IPS-20b (cell line): Measurements from ENCODE around the gene OR6C75.
"Not testable (repeated sequence)": the region's sequence is repeated elsewhere in the genome, so short reads cannot be mapped to it uniquely, and the experiment has no call there.

Experiments used
- H3K27ac ChIP-seq: one replicate; pipeline ENCODE4 v1.5.1; 2013; ENCODE audit warnings: low read length
- H3K27me3 ChIP-seq: 2 replicates; pipeline ENCODE4 v1.6.1; 2013; ENCODE audit warnings: mild to moderate bottlenecking, low read length, inconsistent platforms; ENCODE audit not compliant: insufficient read depth
- H3K36me3 ChIP-seq: 2 replicates; pipeline ENCODE4 v1.6.1; 2013; ENCODE audit warnings: low read depth, mild to moderate bottlenecking, inconsistent platforms, low read length, moderate library complexity; ENCODE audit not compliant: insufficient read depth
- H3K4me1 ChIP-seq: 2 replicates; pipeline ENCODE4 v1.6.1; 2013; ENCODE audit warnings: mild to moderate bottlenecking, control low read depth, inconsistent platforms, low read length, moderate library complexity; ENCODE audit not compliant: insufficient read depth
- H3K4me3 ChIP-seq: 2 replicates; pipeline ENCODE4 v1.5.1; 2013; ENCODE audit warnings: mild to moderate bottlenecking, low read length, inconsistent platforms
- H3K9ac ChIP-seq: 2 replicates; pipeline ENCODE4 v1.6.1; 2013; ENCODE audit warnings: low read depth, mild to moderate bottlenecking, inconsistent platforms, low read length, moderate library complexity
- H3K9me3 ChIP-seq: 2 replicates; pipeline ENCODE4 v1.6.1; 2013; ENCODE audit warnings: mild to moderate bottlenecking, low read depth, low read length, inconsistent platforms; ENCODE audit not compliant: insufficient read depth

OR6C75 gene

DNA sequence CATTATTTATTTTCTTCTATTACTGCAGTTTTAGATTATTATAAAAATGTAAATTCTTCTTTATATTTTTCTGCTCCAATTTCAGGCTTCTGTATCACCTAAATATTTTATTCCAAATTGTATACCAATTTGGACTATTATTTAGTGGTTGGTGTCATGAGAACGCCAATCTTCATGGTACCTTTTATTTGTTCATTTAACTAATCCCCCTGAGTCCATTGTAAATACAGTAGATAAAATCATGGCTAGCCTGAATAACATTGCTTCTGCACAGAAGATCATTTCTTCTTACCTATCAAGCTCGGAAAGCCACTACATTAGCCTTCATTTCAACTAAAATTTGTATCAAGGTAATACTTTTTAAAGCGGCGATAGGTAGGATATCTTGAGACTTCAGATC is at the start of gene OR6C75:
Gene OR6C75, plus strand, starts transcription at position 301 of the 400 bp plus-strand sequence. CDS start 2,136 bp downstream, outside the sequence.
- no peak within 1 kb of the TSS for H3K27ac ChIP-seq
- H3K4me3 ChIP-seq, result no peak within 1 kb of the TSS
- no peaks in the 10 kb centered on the region for H3K36me3 ChIP-seq
- no peaks in the 10 kb centered on the region for H3K27me3 ChIP-seq
- no peaks in the 10 kb centered on the region for H3K4me1 ChIP-seq
- no peak within 1 kb of the TSS for H3K9ac ChIP-seq
- no peaks in the 10 kb centered on the region for H3K9me3 ChIP-seq

- Histone ChIP-seq H3K4me1 (no peaks in the 10 kb centered on the region), H3K9ac (no peak within 1 kb of the TSS), H3K27ac (no peak within 1 kb of the TSS), H3K27me3 (no peaks in the 10 kb centered on the region), H3K36me3 (no peaks in the 10 kb centered on the region), H3K4me3 (no peak within 1 kb of the TSS), H3K9me3 (no peaks in the 10 kb centered on the region)
These were observed 48.7 kb upstream of the OR6C75 start, which contains the start of gene OR6C1 for GRCh38 chr12:55314043-55314442. OR6C1 (plus strand) TSS chr12:55314343; CDS start chr12:55320600, 6,257 bp downstream.

DNA sequence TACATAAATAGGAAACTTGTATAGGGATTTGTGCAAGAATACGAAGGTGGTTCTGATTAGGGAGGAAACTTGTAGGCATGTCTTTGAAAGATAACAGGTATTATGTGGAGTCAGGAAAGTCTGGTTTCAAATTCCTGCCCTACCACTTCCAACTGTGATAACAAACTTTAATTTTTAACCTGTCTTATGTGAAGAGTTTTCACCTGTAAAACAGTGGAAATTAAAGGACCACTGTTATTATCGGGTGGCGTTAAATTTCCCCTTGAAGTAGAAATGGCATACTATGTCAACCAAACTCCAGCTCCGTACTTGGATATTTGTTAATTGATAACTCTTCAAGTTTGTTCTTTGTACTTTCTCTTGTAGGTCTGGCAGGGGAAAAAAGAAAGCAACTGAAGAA is 42.6 kb upstream of the OR6C75 start:
- no peak overlapping the region for H3K9ac ChIP-seq
- H3K27ac ChIP-seq, result no peak overlapping the region
- no peaks in the 10 kb centered on the region for H3K4me1 ChIP-seq
- no peaks in the 10 kb centered on the region for H3K9me3 ChIP-seq
- H3K27me3 ChIP-seq, result no peaks in the 10 kb centered on the region
- no peak overlapping the region for H3K4me3 ChIP-seq
- H3K36me3 ChIP-seq, result no peaks in the 10 kb centered on the region

DNA sequence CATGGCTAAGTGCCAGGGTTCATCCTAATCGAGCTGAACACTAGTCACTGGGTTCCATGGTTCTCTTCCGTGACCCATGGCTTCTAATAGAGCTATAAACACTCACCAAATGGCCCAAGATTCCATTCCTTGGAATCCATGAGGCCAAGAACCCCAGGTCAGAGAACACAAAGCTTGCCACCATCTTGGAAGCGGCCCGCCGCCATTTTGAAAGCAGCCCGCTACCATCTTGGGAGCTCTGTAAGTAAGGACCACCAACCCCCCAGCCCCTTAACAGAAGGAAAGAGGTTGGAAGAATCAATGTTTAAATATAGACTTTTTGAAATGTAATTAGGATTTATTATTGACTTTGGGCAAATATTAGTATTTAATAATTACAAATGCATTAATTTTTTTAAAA is 37.0 kb upstream of the OR6C75 start:
- H3K27ac ChIP-seq, H3K27me3 ChIP-seq, H3K4me3 ChIP-seq, H3K9me3 ChIP-seq, H3K9ac ChIP-seq, H3K4me1 ChIP-seq, H3K36me3 ChIP-seq: not testable (repeated sequence)

- Histone ChIP-seq H3K27ac (no peak within 1 kb of the TSS), H3K9ac (no peak within 1 kb of the TSS), H3K4me3 (no peak within 1 kb of the TSS), H3K27me3 (no peaks in the 10 kb centered on the region), H3K4me1 (peaks cover 11% of the 10 kb centered on the region; the same call in 1 of the 2 replicates), H3K9me3 (no peaks in the 10 kb centered on the region), H3K36me3 (no peaks in the 10 kb centered on the region)
These were observed 32.3 kb upstream of the OR6C75 start, which contains the start of gene OR6C3 for GRCh38 chr12:55330446-55330845. OR6C3 (plus strand) TSS chr12:55330746; CDS start chr12:55331701, 955 bp downstream.

DNA sequence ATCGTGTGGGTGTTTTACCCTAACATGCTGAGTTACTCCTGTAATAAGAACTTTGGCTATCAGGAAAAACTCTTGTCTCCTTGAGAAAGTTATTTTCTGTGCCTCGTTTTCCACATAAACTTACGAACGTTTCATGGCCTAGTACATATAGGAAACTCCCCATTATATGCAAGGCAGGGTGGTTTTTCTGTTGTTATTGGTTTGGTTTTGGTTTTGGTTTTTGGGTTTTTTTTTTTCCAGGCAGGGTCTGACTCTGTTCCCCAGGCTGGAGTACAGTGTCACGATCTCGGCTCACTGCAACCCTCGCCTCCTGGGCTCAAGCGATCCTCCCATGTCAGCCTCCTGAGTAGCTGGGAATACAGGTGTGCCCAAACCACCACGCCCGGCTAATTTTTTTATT is 26.8 kb upstream of the OR6C75 start:
- Histone ChIP-seq H3K4me1 (peaks cover 11% of the 10 kb centered on the region; the same call in 1 of the 2 replicates), H3K4me3 (no peak overlapping the region), H3K9me3 (no peaks in the 10 kb centered on the region), H3K27me3 (no peaks in the 10 kb centered on the region), H3K27ac (no peak overlapping the region), H3K36me3 (no peaks in the 10 kb centered on the region), H3K9ac (no peak overlapping the region)

GRCh38 chr12:55355338-55355737 is 7.4 kb upstream of the OR6C75 start:
- not testable (repeated sequence) for H3K4me1 ChIP-seq, H3K9me3 ChIP-seq, H3K9ac ChIP-seq, H3K36me3 ChIP-seq, H3K27ac ChIP-seq, H3K27me3 ChIP-seq, H3K4me3 ChIP-seq

DNA sequence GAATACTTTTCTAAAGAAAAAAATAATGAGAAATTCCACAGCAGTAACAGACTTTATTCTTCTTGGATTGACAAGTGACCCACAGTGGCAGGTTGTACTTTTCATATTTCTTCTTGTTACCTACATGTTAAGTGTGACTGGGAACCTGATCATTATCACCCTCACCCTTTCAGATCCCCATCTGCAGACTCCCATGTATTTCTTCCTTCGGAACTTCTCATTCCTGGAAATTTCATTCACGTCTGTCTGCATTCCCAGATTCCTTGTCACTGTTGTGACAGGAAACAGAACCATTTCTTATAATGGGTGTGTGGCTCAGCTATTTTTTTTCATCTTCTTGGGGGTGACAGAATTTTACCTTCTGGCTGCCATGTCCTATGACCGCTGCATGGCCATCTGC is 2.3 kb downstream of the OR6C75 start:
- Histone ChIP-seq H3K9ac (no peak overlapping the region), H3K4me1 (no peaks in the 10 kb centered on the region), H3K9me3 (no peaks in the 10 kb centered on the region), H3K4me3 (no peak overlapping the region), H3K27ac (no peak overlapping the region), H3K36me3 (no peaks in the 10 kb centered on the region), H3K27me3 (no peaks in the 10 kb centered on the region)

DNA sequence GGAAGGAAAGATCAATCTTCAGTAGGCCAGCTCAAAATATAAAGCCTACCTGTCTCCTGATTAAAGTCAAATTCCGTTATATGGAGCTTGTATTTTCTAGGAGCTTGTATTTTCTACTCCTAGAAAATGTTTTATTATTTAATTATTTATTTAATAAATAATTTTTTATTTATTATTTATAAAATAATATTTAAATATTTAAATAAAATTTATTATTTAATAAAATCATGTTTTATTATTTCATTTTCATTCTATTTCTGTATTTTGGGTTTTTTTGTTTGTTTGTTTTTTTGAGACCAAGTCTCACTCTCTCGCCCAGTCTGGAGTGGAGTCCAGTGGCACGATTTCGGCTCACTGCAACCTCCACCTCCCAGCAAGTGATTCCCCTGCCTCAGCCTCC is 9.7 kb downstream of the OR6C75 start:
- no peaks in the 10 kb centered on the region for H3K4me1 ChIP-seq
- H3K9me3 ChIP-seq, result no peaks in the 10 kb centered on the region
- no peak overlapping the region for H3K27ac ChIP-seq
- no peaks in the 10 kb centered on the region for H3K27me3 ChIP-seq
- no peak overlapping the region for H3K4me3 ChIP-seq
- H3K9ac ChIP-seq, result no peak overlapping the region
- H3K36me3 ChIP-seq, result no peaks in the 10 kb centered on the region

DNA sequence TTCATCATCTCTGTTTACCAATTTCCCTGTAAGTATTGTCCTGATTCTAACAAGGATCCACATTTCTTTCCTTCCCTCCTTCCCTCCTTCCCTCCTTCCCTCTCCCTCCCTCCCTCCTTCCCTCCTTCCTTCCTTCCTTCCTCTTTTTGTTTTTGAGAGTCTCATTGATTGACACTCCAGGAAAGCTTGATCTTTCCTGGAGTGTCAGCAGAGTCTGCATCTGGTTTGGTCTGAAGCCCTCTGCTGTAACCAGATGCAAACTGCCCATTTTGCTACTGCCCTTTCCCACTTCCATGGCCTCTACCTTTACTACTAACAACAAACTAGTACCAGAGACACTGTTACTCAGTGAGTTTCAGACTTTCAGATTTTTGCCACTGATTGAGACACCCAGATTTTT is 23.1 kb downstream of the OR6C75 start:
- Histone ChIP-seq H3K27me3 (no peaks in the 10 kb centered on the region), H3K36me3 (no peaks in the 10 kb centered on the region), H3K9me3 (no peaks in the 10 kb centered on the region), H3K4me1 (peaks cover 8% of the 10 kb centered on the region; the same call in 1 of the 2 replicates), H3K4me3 (no peak overlapping the region), H3K9ac (no peak overlapping the region), H3K27ac (no peak overlapping the region)

DNA sequence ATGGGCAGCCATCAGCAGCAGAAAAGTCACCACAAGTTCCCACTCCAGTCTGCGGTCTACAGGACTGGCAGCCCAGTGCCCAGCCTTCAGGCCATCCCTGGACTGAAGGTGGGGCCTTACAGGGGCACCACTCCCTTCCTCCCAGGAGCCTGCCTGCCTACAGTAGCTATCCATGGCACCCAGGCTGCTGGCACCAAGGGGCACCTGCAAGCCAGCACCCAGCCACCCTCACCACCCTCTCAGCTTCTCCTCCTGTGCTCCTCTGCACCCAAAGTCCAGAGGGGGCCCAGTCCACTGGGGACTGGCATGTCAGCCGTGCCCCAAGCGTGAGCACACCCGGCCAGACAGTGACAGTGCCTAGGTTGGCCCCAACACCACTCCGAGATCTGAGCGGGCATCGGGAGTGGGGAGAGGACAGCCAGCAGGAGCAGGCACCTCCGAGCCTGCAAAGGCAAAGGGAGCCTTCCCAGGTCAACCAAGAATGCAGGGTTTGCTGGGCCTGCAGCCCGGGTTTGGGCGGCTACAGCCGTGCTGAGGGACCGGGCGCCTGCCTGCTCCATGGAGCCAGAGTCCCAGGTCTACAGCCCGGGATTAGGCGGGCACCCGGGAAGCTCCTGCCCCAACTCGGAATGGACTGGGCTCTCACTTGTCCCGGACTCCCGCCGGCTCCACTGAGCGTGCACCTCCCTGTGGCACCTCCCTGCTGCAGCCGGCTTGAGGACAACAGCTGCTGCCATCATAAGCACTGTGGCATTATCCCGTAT is 29.4 kb downstream of the OR6C75 start:
- no peaks in the 10 kb centered on the region for H3K9me3 ChIP-seq
- no peak overlapping the region for H3K4me3 ChIP-seq
- H3K27ac ChIP-seq, result no peak overlapping the region
- no peak overlapping the region for H3K9ac ChIP-seq
- H3K36me3 ChIP-seq, result no peaks in the 10 kb centered on the region
- H3K4me1 ChIP-seq, result no peaks in the 10 kb centered on the region
- no peaks in the 10 kb centered on the region for H3K27me3 ChIP-seq

DNA sequence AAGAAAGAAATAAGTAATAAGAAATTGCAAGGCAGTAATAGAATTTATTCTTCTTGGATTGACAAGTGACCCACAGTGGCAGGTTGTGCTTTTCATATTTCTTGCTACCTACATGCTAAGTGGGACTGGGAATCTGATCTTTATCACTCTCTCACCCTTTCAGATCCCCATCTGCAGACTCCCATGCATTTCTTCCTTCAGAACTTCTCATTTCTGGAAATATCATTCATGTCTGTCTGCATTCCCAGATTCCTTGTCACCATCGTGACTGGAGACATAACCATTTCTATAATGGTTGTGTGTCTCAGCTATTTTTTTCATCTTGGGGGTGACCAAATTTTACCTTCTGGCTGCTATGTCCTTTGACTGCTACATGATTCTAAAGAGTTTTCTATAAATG is 33.6 kb downstream of the OR6C75 start:
- no peaks in the 10 kb centered on the region for H3K36me3 ChIP-seq
- no peaks in the 10 kb centered on the region for H3K9me3 ChIP-seq
- no peak overlapping the region for H3K4me3 ChIP-seq
- no peaks in the 10 kb centered on the region for H3K4me1 ChIP-seq
- no peak overlapping the region for H3K9ac ChIP-seq
- no peak overlapping the region for H3K27ac ChIP-seq
- no peaks in the 10 kb centered on the region for H3K27me3 ChIP-seq
